ENCODE results near the gene CFAP45.

CFAP45 gene

GRCh38 chr1:159862031-159862430 is 37.9 kb downstream of the CFAP45 start:
- DNase-seq (ENCODE audit: low read depth): no peak
- TF ChIP-seq, protein P1, sequence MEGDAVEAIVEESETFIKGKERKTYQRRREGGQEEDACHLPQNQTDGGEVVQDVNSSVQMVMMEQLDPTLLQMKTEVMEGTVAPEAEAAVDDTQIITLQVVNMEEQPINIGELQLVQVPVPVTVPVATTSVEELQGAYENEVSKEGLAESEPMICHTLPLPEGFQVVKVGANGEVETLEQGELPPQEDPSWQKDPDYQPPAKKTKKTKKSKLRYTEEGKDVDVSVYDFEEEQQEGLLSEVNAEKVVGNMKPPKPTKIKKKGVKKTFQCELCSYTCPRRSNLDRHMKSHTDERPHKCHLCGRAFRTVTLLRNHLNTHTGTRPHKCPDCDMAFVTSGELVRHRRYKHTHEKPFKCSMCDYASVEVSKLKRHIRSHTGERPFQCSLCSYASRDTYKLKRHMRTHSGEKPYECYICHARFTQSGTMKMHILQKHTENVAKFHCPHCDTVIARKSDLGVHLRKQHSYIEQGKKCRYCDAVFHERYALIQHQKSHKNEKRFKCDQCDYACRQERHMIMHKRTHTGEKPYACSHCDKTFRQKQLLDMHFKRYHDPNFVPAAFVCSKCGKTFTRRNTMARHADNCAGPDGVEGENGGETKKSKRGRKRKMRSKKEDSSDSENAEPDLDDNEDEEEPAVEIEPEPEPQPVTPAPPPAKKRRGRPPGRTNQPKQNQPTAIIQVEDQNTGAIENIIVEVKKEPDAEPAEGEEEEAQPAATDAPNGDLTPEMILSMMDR (conservative IDR thresholded peaks at IDR 0.05; ENCODE audit: control insufficient read depth, insufficient read depth, low read depth, low read length): no peak
- H3K4me3 ChIP-seq (ENCODE audit: control insufficient read depth, low read depth, low read length): no peak overlapping the region

DNA sequence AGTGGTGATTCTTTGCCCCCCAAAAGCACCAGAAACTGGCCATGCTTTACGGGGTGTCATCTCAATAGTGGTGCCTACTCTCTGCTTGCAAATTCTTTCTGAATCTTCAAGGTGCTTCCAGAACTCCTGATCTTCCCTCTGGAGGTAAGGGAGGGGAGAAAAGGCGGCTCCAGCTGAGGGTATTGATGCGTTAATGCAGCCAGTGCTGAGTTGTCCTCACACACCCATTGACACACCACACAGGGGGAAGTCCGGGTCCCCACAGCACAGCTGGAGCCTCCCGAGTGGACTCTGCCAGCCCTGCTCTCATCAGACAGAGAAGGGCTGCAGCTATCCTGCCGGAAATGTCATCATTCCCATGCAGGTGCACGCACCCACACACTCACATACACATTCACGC is 38.7 kb downstream of the CFAP45 start:
- DNase-seq (ENCODE audit: low read depth): no peak
- H3K4me3 ChIP-seq (ENCODE audit: control insufficient read depth, low read depth, low read length): no peak overlapping the region
- TF ChIP-seq, protein P1 (conservative IDR thresholded peaks at IDR 0.05; ENCODE audit: control insufficient read depth, insufficient read depth, low read depth, low read length): no peak

GRCh38 chr1:159860456-159860855 is 39.5 kb downstream of the CFAP45 start:
- no peak overlapping the region for H3K4me3 ChIP-seq (ENCODE audit: control insufficient read depth, low read depth, low read length)
- TF ChIP-seq, protein P1 (conservative IDR thresholded peaks at IDR 0.05; ENCODE audit: control insufficient read depth, insufficient read depth, low read depth, low read length): no peak
- no peak for DNase-seq (ENCODE audit: low read depth)

- TF ChIP-seq, protein P1 (conservative IDR thresholded peaks at IDR 0.05; ENCODE audit: control insufficient read depth, insufficient read depth, low read depth, low read length): no peak
- no peak for DNase-seq (ENCODE audit: low read depth)
- no peak overlapping the region for H3K4me3 ChIP-seq (ENCODE audit: control insufficient read depth, low read depth, low read length)
Measured at GRCh38 chr1:159859767-159860322, 40.1 kb downstream of the CFAP45 start.

- no peak overlapping the region for H3K4me3 ChIP-seq (ENCODE audit: control insufficient read depth, low read depth, low read length)
- TF ChIP-seq, protein P1 (conservative IDR thresholded peaks at IDR 0.05; ENCODE audit: control insufficient read depth, insufficient read depth, low read depth, low read length): no peak
- no peak for DNase-seq (ENCODE audit: low read depth)
Measured at GRCh38 chr1:159857889-159858288, 42.1 kb downstream of the CFAP45 start.

DNA sequence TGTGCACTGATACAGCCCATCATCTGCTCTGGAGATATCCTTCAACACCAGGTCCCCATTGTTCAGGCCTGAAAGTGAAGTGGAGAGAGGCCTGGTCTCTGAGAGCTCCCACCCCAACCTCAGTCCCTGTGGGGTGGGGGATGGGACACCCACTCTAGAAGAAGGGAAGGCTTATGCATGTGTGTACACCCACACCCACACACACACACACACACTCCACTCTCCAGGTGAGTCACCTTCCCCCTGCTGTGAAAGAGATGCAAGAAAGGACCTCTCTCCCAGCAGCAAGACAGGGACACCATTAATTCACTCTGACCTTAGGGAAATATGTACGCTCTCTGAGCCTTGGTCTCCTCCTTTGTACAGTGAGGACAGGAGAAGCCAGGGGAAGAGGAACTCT is 43.4 kb downstream of the CFAP45 start:
- TF ChIP-seq, protein P1 (conservative IDR thresholded peaks at IDR 0.05; ENCODE audit: control insufficient read depth, insufficient read depth, low read depth, low read length): no peak
- DNase-seq (ENCODE audit: low read depth): no peak
- H3K4me3 ChIP-seq (ENCODE audit: control insufficient read depth, low read depth, low read length): no peak overlapping the region

GRCh38 chr1:159855709-159856108 is 44.3 kb downstream of the CFAP45 start:
- no peak for DNase-seq (ENCODE audit: low read depth)
- TF ChIP-seq, protein P1 (conservative IDR thresholded peaks at IDR 0.05; ENCODE audit: control insufficient read depth, insufficient read depth, low read depth, low read length): no peak
- H3K4me3 ChIP-seq (ENCODE audit: control insufficient read depth, low read depth, low read length): no peak overlapping the region
